Skeletal muscle tissue (tissue), 4 donors: ENCODE results near the gene OR2T1. TPM values are rescaled to one million over a fixed set of nuclear protein-coding genes. Genes with fewer than 3 reads are reported as not detected.
"Not testable (repeated sequence)": the region's sequence is repeated elsewhere in the genome, so short reads cannot be mapped to it uniquely, and the experiment has no call there.

ENCODE experiments used
- H3K27ac ChIP-seq: one replicate; pipeline ENCODE4 v1.7.0; 2013; ENCODE audit warnings: mild to moderate bottlenecking, low read depth, low read length, inconsistent platforms
- H3K27me3 ChIP-seq, 3 donors: one replicate each; pipeline ENCODE4 v1.7.0; 2013; ENCODE audit warnings: low read length in 3 of 3; ENCODE audit not compliant: control insufficient read depth in 3 of 3, insufficient read depth in 3 of 3
- H3K36me3 ChIP-seq, 3 donors: one replicate each; pipeline ENCODE4 v1.7.0; 2013; ENCODE audit warnings: low read length in 3 of 3; ENCODE audit not compliant: control insufficient read depth in 3 of 3, insufficient read depth in 3 of 3
- H3K4me1 ChIP-seq, 3 donors: one replicate each; pipeline ENCODE4 v1.7.0; 2013; ENCODE audit warnings: low read length in 3 of 3, mild to moderate bottlenecking in 3 of 3; ENCODE audit not compliant: control insufficient read depth in 3 of 3, insufficient read depth in 3 of 3
- H3K4me3 ChIP-seq, 3 donors: one replicate each; pipeline ENCODE4 v1.7.0; 2013; ENCODE audit warnings: low read length in 3 of 3
- H3K9ac ChIP-seq, 3 donors: one replicate each; pipeline ENCODE4 v1.7.0; 2013; ENCODE audit warnings: low read length in 3 of 3, mild to moderate bottlenecking in 3 of 3, moderate library complexity in 2 of 3, low read depth in 1 of 3
- H3K9me3 ChIP-seq, 3 donors: one replicate each; pipeline ENCODE4 v1.7.0; 2013; ENCODE audit warnings: low read length in 3 of 3; ENCODE audit not compliant: control insufficient read depth in 3 of 3
- total RNA-seq: library from RNA; depleted of rRNA; stranded (reverse); fragments of >200 nt; gene quantifications from one replicate; pipeline ENCODE4 v1.2.3, GENCODE V29; 2014
- donor health status: Osteomylitis.

The OR2T1 gene
- total RNA-seq, 1 donor from 2014 or later: not detected

DNA sequence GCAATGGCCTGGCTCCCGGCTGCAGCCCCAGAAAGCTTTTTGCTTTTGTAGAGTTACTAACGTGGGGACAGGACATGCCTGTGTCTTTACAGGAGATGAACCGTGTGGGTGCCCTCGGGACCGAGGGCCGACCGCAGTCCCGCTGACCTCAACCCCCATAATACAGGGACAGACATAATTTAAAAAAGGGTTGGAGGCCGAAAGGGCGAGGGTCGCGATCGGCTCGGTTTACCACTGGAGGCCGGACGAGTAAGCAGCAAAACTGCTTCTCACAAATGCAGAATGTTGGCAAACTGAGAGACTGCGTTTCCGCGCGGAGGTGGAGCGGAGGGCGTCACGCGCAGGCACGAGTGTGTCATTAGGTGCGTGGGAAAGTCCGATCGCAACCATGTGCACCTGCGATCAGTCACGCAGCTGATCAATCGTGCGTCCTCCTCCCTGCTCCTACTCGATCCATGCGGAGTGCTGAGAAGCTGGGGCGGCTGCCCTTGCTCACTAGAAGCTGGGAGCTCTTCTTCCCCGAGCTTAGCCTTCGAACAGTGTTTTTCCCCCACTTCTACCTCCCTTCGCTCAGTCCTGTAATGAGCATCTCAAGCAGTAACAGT is 31.1 kb downstream of the OR2T1 start:
- not testable (repeated sequence) for H3K4me1 ChIP-seq, H3K27me3 ChIP-seq, H3K4me3 ChIP-seq, H3K36me3 ChIP-seq, H3K9ac ChIP-seq, H3K27ac ChIP-seq, H3K9me3 ChIP-seq

GRCh38 chr1:248434913-248435312 is 32.1 kb downstream of the OR2T1 start:
- not testable (repeated sequence) for H3K36me3 ChIP-seq, H3K4me3 ChIP-seq, H3K9me3 ChIP-seq, H3K4me1 ChIP-seq, H3K27ac ChIP-seq, H3K9ac ChIP-seq, H3K27me3 ChIP-seq

DNA sequence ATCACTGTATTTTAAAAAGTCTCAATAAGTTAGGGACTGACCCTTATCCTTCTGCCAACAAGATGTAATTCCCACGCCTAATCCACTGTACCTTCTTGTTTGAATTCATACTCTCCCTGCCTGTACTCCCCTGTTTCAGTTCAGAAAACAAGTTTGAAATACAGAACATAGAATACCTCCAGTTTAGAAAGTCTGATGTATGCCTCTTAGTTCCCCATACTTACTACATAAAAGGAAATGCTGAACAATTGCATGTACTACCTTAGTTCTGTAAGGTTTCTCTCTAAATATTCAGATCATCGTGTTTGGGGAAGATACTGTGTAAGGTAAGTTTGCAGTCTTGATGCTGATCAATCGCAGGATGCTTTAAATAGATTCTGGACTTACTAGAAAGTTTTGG is 33.5 kb downstream of the OR2T1 start:
- not testable (repeated sequence) for H3K9me3 ChIP-seq, H3K4me3 ChIP-seq, H3K27ac ChIP-seq, H3K27me3 ChIP-seq, H3K36me3 ChIP-seq, H3K9ac ChIP-seq, H3K4me1 ChIP-seq

- not testable (repeated sequence) for H3K27me3 ChIP-seq, H3K9ac ChIP-seq, H3K4me3 ChIP-seq, H3K4me1 ChIP-seq, H3K9me3 ChIP-seq, H3K36me3 ChIP-seq, H3K27ac ChIP-seq
Measured at GRCh38 chr1:248438668-248439067, 35.8 kb downstream of the OR2T1 start.

DNA sequence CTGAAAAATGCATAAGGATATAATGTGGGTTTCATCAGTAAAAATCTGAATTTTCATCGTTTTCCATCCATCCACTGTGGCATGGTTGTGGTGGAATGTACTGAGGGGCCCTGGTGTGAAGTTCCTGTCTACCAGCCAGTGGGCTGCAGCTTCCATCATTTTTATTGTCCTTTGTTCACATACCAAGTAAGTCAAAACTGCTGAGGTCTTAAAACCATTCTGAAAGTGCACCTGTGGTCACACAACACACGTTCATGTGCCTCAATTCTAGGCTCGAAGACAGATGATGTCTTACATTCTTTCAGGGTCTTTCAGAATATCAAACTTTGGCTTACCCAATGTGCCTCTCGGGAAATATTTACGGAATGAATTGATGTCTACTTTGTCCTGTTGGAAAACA is 36.4 kb downstream of the OR2T1 start:
- not testable (repeated sequence) for H3K9ac ChIP-seq, H3K9me3 ChIP-seq

GRCh38 chr1:248442500-248443277 is 39.8 kb downstream of the OR2T1 start:
- H3K4me3 ChIP-seq, H3K36me3 ChIP-seq, H3K4me1 ChIP-seq, H3K9ac ChIP-seq, H3K27me3 ChIP-seq, H3K9me3 ChIP-seq, H3K27ac ChIP-seq: not testable (repeated sequence)

More for the DNA sequence above, 36.4 kb downstream of the OR2T1 start:
- not testable (repeated sequence) for H3K4me1 ChIP-seq, H3K27me3 ChIP-seq, H3K27ac ChIP-seq, H3K36me3 ChIP-seq, H3K4me3 ChIP-seq

GRCh38 chr1:248444603-248445002 is 41.8 kb downstream of the OR2T1 start:
- not testable (repeated sequence) for H3K4me1 ChIP-seq, H3K4me3 ChIP-seq, H3K27ac ChIP-seq, H3K9me3 ChIP-seq, H3K36me3 ChIP-seq, H3K9ac ChIP-seq, H3K27me3 ChIP-seq

DNA sequence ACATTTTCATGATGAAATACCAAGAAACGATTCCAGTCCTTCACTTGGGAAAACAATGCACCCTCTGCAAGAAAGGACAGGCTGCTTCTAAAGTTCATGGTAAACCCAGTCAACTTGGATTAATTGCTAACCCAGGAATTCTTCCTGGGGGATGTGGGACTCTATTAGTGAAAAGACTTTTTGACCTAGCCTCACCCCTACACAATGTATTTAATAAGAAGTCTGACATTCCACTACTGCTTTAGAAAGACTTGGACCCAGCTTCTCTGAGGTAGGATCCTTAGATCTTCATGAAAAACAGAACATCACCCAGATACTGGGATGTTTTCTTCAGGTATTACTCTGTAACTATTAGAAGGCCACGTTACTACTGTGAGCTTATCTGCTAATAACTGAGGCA is 42.6 kb downstream of the OR2T1 start, which contains the start of gene OR2T2:
Gene OR2T2, plus strand, starts transcription at position 239 of the 400 bp plus-strand sequence. CDS start 7,161 bp downstream, outside the sequence.
- H3K4me3 ChIP-seq, H3K27me3 ChIP-seq, H3K4me1 ChIP-seq, H3K9me3 ChIP-seq, H3K36me3 ChIP-seq, H3K27ac ChIP-seq, H3K9ac ChIP-seq: not testable (repeated sequence)

DNA sequence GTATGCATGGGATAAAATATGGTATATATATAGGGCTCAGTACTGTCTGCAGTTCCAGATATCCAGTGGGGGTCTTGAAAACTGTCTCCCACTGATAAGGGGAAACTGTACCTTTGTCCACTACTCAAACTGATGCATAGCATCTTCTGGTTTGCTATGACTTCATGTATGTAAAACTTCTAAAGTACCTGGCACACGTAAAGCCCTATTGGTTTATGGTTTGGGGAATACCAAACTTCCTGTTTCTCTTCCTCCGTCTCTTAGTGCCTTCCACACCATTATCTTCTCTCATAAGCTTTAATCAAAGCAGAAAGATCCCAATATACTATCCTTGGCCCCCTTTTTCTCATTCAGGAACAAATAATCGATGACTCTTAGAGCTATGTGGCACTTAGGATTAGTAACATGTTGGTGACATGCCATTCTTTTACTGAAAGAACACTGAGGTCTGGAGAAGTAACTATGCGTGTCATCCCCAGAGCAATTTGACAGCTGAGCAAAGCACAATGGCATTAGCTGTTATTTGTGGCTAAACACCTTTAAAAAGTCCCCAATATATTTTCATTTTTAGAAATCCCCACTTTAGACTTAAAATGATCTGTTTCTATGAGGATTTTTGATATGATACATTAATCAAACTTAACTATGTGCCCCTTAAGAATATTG is 45.7 kb downstream of the OR2T1 start:
- H3K9me3 ChIP-seq, H3K36me3 ChIP-seq, H3K27ac ChIP-seq, H3K27me3 ChIP-seq, H3K4me1 ChIP-seq, H3K4me3 ChIP-seq, H3K9ac ChIP-seq: not testable (repeated sequence)

DNA sequence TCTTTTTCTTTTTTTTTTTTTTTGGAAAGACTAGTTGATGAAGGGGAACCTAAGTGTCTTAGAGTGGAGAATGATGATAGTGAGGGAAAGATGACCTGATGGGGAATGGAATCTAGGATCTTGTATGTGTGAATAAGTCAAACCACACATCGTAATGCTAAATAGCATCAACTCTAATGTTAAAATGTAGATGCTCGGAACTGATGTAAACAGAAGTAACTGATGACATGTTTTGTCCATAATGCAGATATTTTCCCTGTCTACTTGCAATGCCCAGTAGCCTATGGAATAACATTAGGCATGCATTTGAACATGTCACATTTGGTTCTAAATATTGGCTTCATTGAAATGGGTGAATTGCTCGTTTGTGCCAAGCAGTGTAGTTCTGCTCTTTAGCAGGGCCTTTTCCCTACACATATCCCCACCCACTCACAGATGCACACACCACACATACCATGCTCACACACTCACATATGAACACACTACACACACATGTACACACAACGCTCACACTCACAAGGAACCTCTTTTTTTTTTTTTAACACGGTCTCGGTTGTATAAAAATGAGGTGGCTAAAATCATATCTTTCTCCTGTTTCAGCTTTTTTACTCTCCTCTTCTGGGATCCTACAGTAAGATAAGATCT is 47.1 kb downstream of the OR2T1 start:
- not testable (repeated sequence) for H3K27ac ChIP-seq, H3K4me3 ChIP-seq, H3K36me3 ChIP-seq, H3K4me1 ChIP-seq, H3K9ac ChIP-seq, H3K9me3 ChIP-seq, H3K27me3 ChIP-seq
